ENCODE results near the gene PRKCA.

- no peak for TF ChIP-seq POLR2AphosphoS5 (IDR thresholded peaks at IDR 0.05)
- TF ChIP-seq CTCF (IDR thresholded peaks at IDR 0.05): no peak
- no peak for TF ChIP-seq EP300 (IDR thresholded peaks at IDR 0.05)
Observed at GRCh38 chr17:66799849-66800537, 497.6 kb downstream of the PRKCA start.
